CD8-positive, alpha-beta memory T cell (primary cell): ENCODE data around the gene GID8. TPM values are rescaled to one million over a fixed set of nuclear protein-coding genes. Genes with fewer than 3 reads are reported as not detected.

Experiments used
- CTCF ChIA-PET: fragments of 350-600 bp; sonication (Branson Sonifier 250); formaldehyde crosslinking; loops from one replicate; lab custom pipeline; 2021; ENCODE audit warnings: antibody characterized with exemption; lab: Charles Lee
- POLR2A ChIA-PET: fragments of 350-600 bp; sonication (Branson Sonifier 250); formaldehyde crosslinking; loops from one replicate; lab custom pipeline; 2021; ENCODE audit warnings: antibody characterized with exemption; lab: Charles Lee
- DNase-seq, 5 donors: peaks; one replicate each; pipeline versions ENCODE4 v3.0.0 to v3.0.0-alpha.2; 2020 to 2022; ENCODE audit warnings: mixed read lengths in 1 of 5
- H3K27ac ChIP-seq: one replicate; pipeline ENCODE4 v1.7.0; 2013; ENCODE audit warnings: low read depth, mild to moderate bottlenecking, low read length, moderate library complexity
- H3K27me3 ChIP-seq: 2 replicates; pipeline ENCODE4 v1.7.0; 2013; ENCODE audit warnings: low read length, mild to moderate bottlenecking; ENCODE audit not compliant: insufficient read depth, poor library complexity, severe bottlenecking
- H3K36me3 ChIP-seq: 2 replicates; pipeline ENCODE4 v1.7.0; 2013; ENCODE audit warnings: mild to moderate bottlenecking, low read length, moderate library complexity; ENCODE audit not compliant: insufficient read depth
- H3K4me1 ChIP-seq: 2 replicates; pipeline ENCODE4 v1.7.0; 2013; ENCODE audit warnings: mild to moderate bottlenecking, low read length, moderate library complexity; ENCODE audit not compliant: insufficient read depth
- H3K4me3 ChIP-seq: 2 replicates; pipeline ENCODE4 v1.7.0; 2013; ENCODE audit warnings: mild to moderate bottlenecking, low read length
- H3K9me3 ChIP-seq: 2 replicates; pipeline ENCODE4 v1.7.0; 2013; ENCODE audit warnings: mild to moderate bottlenecking, low read length
- H3K27ac Mint-ChIP-seq, 8 donors: one replicate each; pipeline ENCODE4 v1.8.0; 2020 to 2021; ENCODE audit warnings: mixed read lengths in 8 of 8, mild to moderate bottlenecking in 6 of 8, inconsistent platforms in 3 of 8, moderate library complexity in 3 of 8
- H3K27me3 Mint-ChIP-seq, 2 donors: one replicate each; pipeline ENCODE4 v1.8.0; 2020 to 2021; ENCODE audit warnings: mixed read lengths in 2 of 2, mild to moderate bottlenecking in 1 of 2, moderate library complexity in 1 of 2
- H3K36me3 Mint-ChIP-seq, 3 donors: one replicate each; pipeline ENCODE4 v1.8.0; 2020 to 2021; ENCODE audit warnings: mixed read lengths in 3 of 3, inconsistent platforms in 1 of 3, mild to moderate bottlenecking in 1 of 3
- H3K4me1 Mint-ChIP-seq, 3 donors: one replicate each; pipeline ENCODE4 v1.8.0; 2020 to 2021; ENCODE audit warnings: mixed read lengths in 3 of 3, inconsistent platforms in 1 of 3, mild to moderate bottlenecking in 1 of 3
- H3K4me3 Mint-ChIP-seq, 7 donors: one replicate each; pipeline ENCODE4 v1.8.0; 2020 to 2021; ENCODE audit warnings: mixed read lengths in 7 of 7, mild to moderate bottlenecking in 6 of 7, moderate library complexity in 4 of 7, inconsistent platforms in 2 of 7
- H3K9me3 Mint-ChIP-seq, 5 donors: one replicate each; pipeline ENCODE4 v1.8.0; 2020 to 2022; ENCODE audit warnings: mixed read lengths in 5 of 5, mild to moderate bottlenecking in 3 of 5, moderate library complexity in 2 of 5, inconsistent platforms in 1 of 5
- polyA plus RNA-seq: library from polyadenylated mRNA; unstranded; fragments of 300-500 nt; fragmentation: Illumina TruSeq; gene quantifications from one replicate; pipeline ENCODE4 v1.2.3, GENCODE V29; 2021
- total RNA-seq, 2 experiments: library from RNA; stranded (reverse); gene quantifications; one replicate each; pipeline ENCODE4 v1.2.3, GENCODE V29; 2021

GID8 gene
- total and polyA plus RNA-seq, 3 experiments from 2014 or later: 19.0 to 45.5 (median 44.9) TPM

GRCh38 chr20:62892348-62893304, 45.3 kb upstream of the GID8 start:
- Histone ChIP-seq H3K36me3 (peaks cover 87% of the 10 kb centered on the region), H3K4me3 (no peak overlapping the region), H3K4me1 (peaks cover 28% of the 10 kb centered on the region), H3K9me3 (no peaks in the 10 kb centered on the region), H3K27me3 (no peaks in the 10 kb centered on the region), H3K27ac (no peak overlapping the region)
- H3K9me3 Mint-ChIP-seq: no peaks in the 10 kb centered on the region
- ChIA-PET CTCF (interaction anchor here (1.3 kb wide), 1 partner anchor 15 kb away, joined by 3 read pairs; no protein-coding TSS in a partner anchor), POLR2A (no interaction called here)
- H3K4me3 Mint-ChIP-seq: no peak overlapping the region
- peaks cover 4 to 11% (median 9%) of the 10 kb centered on the region in 3 donors for H3K4me1 Mint-ChIP-seq
- peaks cover 10 to 89% (median 16%) of the 10 kb centered on the region in 3 donors for H3K36me3 Mint-ChIP-seq
- H3K27me3 Mint-ChIP-seq: no peaks in the 10 kb centered on the region
- peak overlapping the region in 2 of 8 donors; percentile 23 to 43 for H3K27ac Mint-ChIP-seq
- peak in 1 of 5 donors; percentile 58 for DNase-seq

GRCh38 chr20:62893700-62894099, 44.2 kb upstream of the GID8 start:
- peaks cover 10 to 78% (median 16%) of the 10 kb centered on the region in 3 donors for H3K36me3 Mint-ChIP-seq
- peak in 1 of 5 donors; percentile 48 for DNase-seq
- ChIA-PET CTCF (interaction anchor here (0.8 to 1.9 kb wide), 3 partner anchors 14 to 115 kb away, joined by 3 to 6 read pairs (median 3); no protein-coding TSS in a partner anchor), POLR2A (no interaction called here)
- peaks cover 76% of the 10 kb centered on the region for H3K36me3 ChIP-seq
- H3K9me3 Mint-ChIP-seq: no peaks in the 10 kb centered on the region
- no peak overlapping the region for H3K4me3 ChIP-seq
- H3K27me3 Mint-ChIP-seq: no peaks in the 10 kb centered on the region
- H3K4me1 Mint-ChIP-seq: peaks cover 13 to 20% (median 18%) of the 10 kb centered on the region in 3 donors
- H3K4me3 Mint-ChIP-seq: no peak overlapping the region
- H3K27ac Mint-ChIP-seq: no peak overlapping the region
- H3K9me3 ChIP-seq: no peaks in the 10 kb centered on the region
- no peaks in the 10 kb centered on the region for H3K27me3 ChIP-seq
- H3K27ac ChIP-seq: no peak overlapping the region
- peaks cover 32% of the 10 kb centered on the region for H3K4me1 ChIP-seq

- ChIA-PET CTCF (interaction anchor here (0.8 to 1.9 kb wide), 4 partner anchors 13 to 115 kb away, joined by 3 to 6 read pairs (median 3); no protein-coding TSS in a partner anchor), POLR2A (no interaction called here)
- Mint-ChIP-seq H3K36me3 (peaks cover 10 to 72% (median 16%) of the 10 kb centered on the region in 3 donors), H3K9me3 (no peaks in the 10 kb centered on the region), H3K4me3 (no peak overlapping the region), H3K4me1 (peaks cover 18 to 26% (median 24%) of the 10 kb centered on the region in 3 donors), H3K27me3 (no peaks in the 10 kb centered on the region), H3K27ac (no peak overlapping the region)
- Histone ChIP-seq H3K27ac (no peak overlapping the region), H3K9me3 (no peaks in the 10 kb centered on the region), H3K36me3 (peaks cover 71% of the 10 kb centered on the region), H3K27me3 (no peaks in the 10 kb centered on the region), H3K4me1 (peaks cover 37% of the 10 kb centered on the region), H3K4me3 (no peak overlapping the region)
- DNase-seq: no peak
Observed at GRCh38 chr20:62894261-62894660, 43.7 kb upstream of the GID8 start.

- ChIA-PET CTCF (no interaction called here), POLR2A (no interaction called here)
- H3K9me3 ChIP-seq: no peaks in the 10 kb centered on the region
- Mint-ChIP-seq H3K9me3 (no peaks in the 10 kb centered on the region), H3K27me3 (no peaks in the 10 kb centered on the region), H3K4me3 (no peak overlapping the region), H3K36me3 (peaks cover 10 to 60% (median 16%) of the 10 kb centered on the region in 3 donors), H3K4me1 (peaks cover 31 to 38% (median 35%) of the 10 kb centered on the region in 3 donors), H3K27ac (peak overlapping the region in 1 of 8 donors; percentile 87)
- no peaks in the 10 kb centered on the region for H3K27me3 ChIP-seq
- H3K4me1 ChIP-seq: peaks cover 43% of the 10 kb centered on the region
- H3K4me3 ChIP-seq: no peak overlapping the region
- no peak overlapping the region for H3K27ac ChIP-seq
- H3K36me3 ChIP-seq: peaks cover 58% of the 10 kb centered on the region
- peak in 1 of 5 donors; percentile 36 for DNase-seq
Observed at GRCh38 chr20:62895539-62895938, 42.4 kb upstream of the GID8 start.

GRCh38 chr20:62896526-62896925, 41.4 kb upstream of the GID8 start:
- POLR2A ChIA-PET: no interaction called here
- no peak overlapping the region for H3K4me3 ChIP-seq
- peaks cover 8 to 58% (median 14%) of the 10 kb centered on the region in 3 donors for H3K36me3 Mint-ChIP-seq
- H3K4me3 Mint-ChIP-seq: no peak overlapping the region
- peak in 1 of 5 donors; percentile 32 for DNase-seq
- H3K27ac ChIP-seq: no peak overlapping the region
- peaks cover 35% of the 10 kb centered on the region for H3K4me1 ChIP-seq
- no peak overlapping the region for H3K27ac Mint-ChIP-seq
- peaks cover 48% of the 10 kb centered on the region for H3K36me3 ChIP-seq
- no peaks in the 10 kb centered on the region for H3K27me3 Mint-ChIP-seq
- H3K9me3 Mint-ChIP-seq: no peaks in the 10 kb centered on the region
- H3K27me3 ChIP-seq: no peaks in the 10 kb centered on the region
- CTCF ChIA-PET: interaction anchor here (0.8 kb wide), 1 partner anchor 113 kb away, joined by 3 read pairs; no protein-coding TSS in a partner anchor
- H3K4me1 Mint-ChIP-seq: peaks cover 32 to 37% (median 37%) of the 10 kb centered on the region in 3 donors
- H3K9me3 ChIP-seq: no peaks in the 10 kb centered on the region

- Histone ChIP-seq H3K27me3 (no peaks in the 10 kb centered on the region), H3K4me3 (no peak overlapping the region), H3K36me3 (peaks cover 40% of the 10 kb centered on the region), H3K9me3 (no peaks in the 10 kb centered on the region), H3K27ac (no peak overlapping the region), H3K4me1 (peaks cover 24% of the 10 kb centered on the region)
- ChIA-PET CTCF (interaction anchor here (0.9 to 2.9 kb wide), 5 partner anchors 10 to 111 kb away, joined by 3 to 9 read pairs (median 5); no protein-coding TSS in a partner anchor), POLR2A (no interaction called here)
- peak in 1 of 5 donors; percentile 22 for DNase-seq
- Mint-ChIP-seq H3K4me1 (peaks cover 32 to 37% (median 35%) of the 10 kb centered on the region in 3 donors), H3K4me3 (peak overlapping the region in 1 of 7 donors; percentile 1), H3K27me3 (no peaks in the 10 kb centered on the region), H3K9me3 (no peaks in the 10 kb centered on the region), H3K27ac (no peak overlapping the region), H3K36me3 (peaks cover 6 to 58% (median 9%) of the 10 kb centered on the region in 3 donors)
Observed at GRCh38 chr20:62897666-62898065, 40.3 kb upstream of the GID8 start.

- H3K9me3 Mint-ChIP-seq: no peaks in the 10 kb centered on the region
- peaks cover 32 to 37% (median 35%) of the 10 kb centered on the region in 3 donors for H3K4me1 Mint-ChIP-seq
- H3K4me1 ChIP-seq: peaks cover 24% of the 10 kb centered on the region
- no peaks in the 10 kb centered on the region for H3K27me3 ChIP-seq
- H3K27ac ChIP-seq: no peak overlapping the region
- no peaks in the 10 kb centered on the region for H3K9me3 ChIP-seq
- ChIA-PET POLR2A (interaction anchor here (0.5 kb wide), 1 partner anchor 52 kb away, joined by 5 read pairs; no protein-coding TSS in a partner anchor), CTCF (interaction anchor here (0.9 to 6.3 kb wide), 8 partner anchors 9 to 111 kb away, joined by 3 to 62 read pairs (median 6); no protein-coding TSS in a partner anchor)
- no peaks in the 10 kb centered on the region for H3K27me3 Mint-ChIP-seq
- H3K4me3 Mint-ChIP-seq: peak overlapping the region in 2 of 7 donors; percentile 5 to 69
- no peak overlapping the region for H3K4me3 ChIP-seq
- peaks cover 6 to 58% (median 8%) of the 10 kb centered on the region in 3 donors for H3K36me3 Mint-ChIP-seq
- H3K36me3 ChIP-seq: peaks cover 40% of the 10 kb centered on the region
- peak in 1 of 5 donors; percentile 21 for DNase-seq
- H3K27ac Mint-ChIP-seq: peak overlapping the region in 5 of 8 donors; percentile 37 to 88 (median 53)
Observed at GRCh38 chr20:62898093-62898964, 39.6 kb upstream of the GID8 start.
